Astrocyte (in vitro differentiated cells and primary cell): ENCODE results near the gene FUZ. TPM values are rescaled to one million over a fixed set of nuclear protein-coding genes. Genes with fewer than 3 reads are reported as not detected.

Experiments
- DNase-seq: peaks from one replicate; pipeline ENCODE4 v3.0.0-alpha.2; 2010; ENCODE audit warnings: low read depth
- FAIRE-seq: peaks from 2 replicates; lab custom pipeline; 2011; peaks lifted over from hg19 to GRCh38; lab: Jason Lieb, UNC
- H2AFZ ChIP-seq: 2 replicates; pipeline ENCODE4 v1.6.0; 2012; ENCODE audit warnings: low read depth, low read length, inconsistent platforms
- H3K27ac ChIP-seq: 2 replicates; pipeline ENCODE4 v1.5.1; 2011; ENCODE audit warnings: low read depth, low read length, inconsistent platforms
- H3K27me3 ChIP-seq: 2 replicates; pipeline ENCODE4 v1.6.0; 2011; ENCODE audit warnings: low read length, inconsistent platforms; ENCODE audit not compliant: insufficient read depth
- H3K36me3 ChIP-seq: 2 replicates; pipeline ENCODE4 v1.5.1; 2011; ENCODE audit warnings: low read length, inconsistent platforms; ENCODE audit not compliant: insufficient read depth
- H3K4me1 ChIP-seq: 2 replicates; pipeline ENCODE4 v1.5.1; 2011; ENCODE audit warnings: low read length, inconsistent platforms; ENCODE audit not compliant: insufficient read depth
- H3K4me2 ChIP-seq: 2 replicates; pipeline ENCODE4 v1.6.0; 2012; ENCODE audit warnings: low read length, inconsistent platforms
- H3K4me3 ChIP-seq: 2 replicates; pipeline ENCODE4 v1.5.1; 2011; ENCODE audit warnings: low read depth, mild to moderate bottlenecking, low read length, inconsistent platforms; ENCODE audit not compliant: insufficient read depth
- H3K79me2 ChIP-seq: 2 replicates; pipeline ENCODE4 v1.6.0; 2012; ENCODE audit warnings: mild to moderate bottlenecking, low read length, inconsistent platforms; ENCODE audit not compliant: insufficient read depth
- H3K9ac ChIP-seq: 2 replicates; pipeline ENCODE4 v1.6.0; 2012; ENCODE audit warnings: mild to moderate bottlenecking, low read length, inconsistent platforms
- H3K9me3 ChIP-seq: 2 replicates; pipeline ENCODE4 v1.5.1; 2012; ENCODE audit warnings: low read depth, mild to moderate bottlenecking, low read length, inconsistent platforms; ENCODE audit not compliant: insufficient read depth
- H4K20me1 ChIP-seq: 2 replicates; pipeline ENCODE4 v1.6.0; 2012; ENCODE audit warnings: low read length, inconsistent platforms; ENCODE audit not compliant: insufficient read depth
- H3K27ac Mint-ChIP-seq: one replicate; pipeline ENCODE4 v1.8.0; 2021; ENCODE audit warnings: mild to moderate bottlenecking, mixed read lengths; ENCODE audit not compliant: unreplicated experiment
- H3K27me3 Mint-ChIP-seq: one replicate; pipeline ENCODE4 v1.8.0; 2021; ENCODE audit warnings: low read depth, mixed read lengths; ENCODE audit not compliant: unreplicated experiment
- H3K36me3 Mint-ChIP-seq: one replicate; pipeline ENCODE4 v1.8.0; 2021; ENCODE audit warnings: low read depth, mixed read lengths; ENCODE audit not compliant: unreplicated experiment
- H3K4me1 Mint-ChIP-seq: one replicate; pipeline ENCODE4 v1.8.0; 2021; ENCODE audit warnings: low read depth, mixed read lengths; ENCODE audit not compliant: unreplicated experiment
- H3K4me3 Mint-ChIP-seq: one replicate; pipeline ENCODE4 v1.8.0; 2021; ENCODE audit warnings: mild to moderate bottlenecking, moderate library complexity, mixed read lengths; ENCODE audit not compliant: unreplicated experiment
- H3K9me3 Mint-ChIP-seq: one replicate; pipeline ENCODE4 v1.8.0; 2021; ENCODE audit warnings: mild to moderate bottlenecking, mixed read lengths; ENCODE audit not compliant: unreplicated experiment
- CTCF ChIP-seq: IDR thresholded peaks from 2 replicates; pipeline ENCODE4 v1.5.1; 2011; ENCODE audit warnings: low read depth, mild to moderate bottlenecking, inconsistent platforms, low read length, moderate library complexity; ENCODE audit not compliant: insufficient read depth
- EZH2 ChIP-seq: IDR thresholded peaks from 2 replicates; pipeline ENCODE4 v1.6.1; 2012; ENCODE audit warnings: mild to moderate bottlenecking, low read length, inconsistent platforms; ENCODE audit not compliant: insufficient read depth
- total RNA-seq: library from RNA; stranded (reverse); gene quantifications from 2 replicates; pipeline ENCODE4 v1.2.1, GENCODE V29; 2021

Gene FUZ
- total RNA-seq, 1 donor from 2014 or later: 9.8 TPM

- H3K36me3 ChIP-seq: peaks cover 9% of the 10 kb centered on the region
- Mint-ChIP-seq H3K4me3 (no peak overlapping the region), H3K27me3 (no peaks in the 10 kb centered on the region), H3K4me1 (peaks cover 4% of the 10 kb centered on the region), H3K36me3 (peaks cover 29% of the 10 kb centered on the region), H3K9me3 (no peaks in the 10 kb centered on the region), H3K27ac (no peak overlapping the region)
- H3K9ac ChIP-seq: peak overlapping the region; percentile 9
- H3K9me3 ChIP-seq: no peaks in the 10 kb centered on the region
- H3K27ac ChIP-seq: no peak overlapping the region
- H3K27me3 ChIP-seq: no peaks in the 10 kb centered on the region
- no peak overlapping the region for H2AFZ ChIP-seq
- FAIRE-seq: no peak
- peaks cover 28% of the 10 kb centered on the region for H4K20me1 ChIP-seq
- no peak for DNase-seq
- no peaks in the 10 kb centered on the region for H3K79me2 ChIP-seq
- H3K4me1 ChIP-seq: peaks cover 17% of the 10 kb centered on the region
- TF ChIP-seq CTCF (no peak), EZH2 (no peak)
- H3K4me2 ChIP-seq: no peak overlapping the region
- no peak overlapping the region for H3K4me3 ChIP-seq
Observed at GRCh38 chr19:49832556-49832955, 19.5 kb upstream of the FUZ start.

- no peaks in the 10 kb centered on the region for H3K4me1 Mint-ChIP-seq
- H3K36me3 Mint-ChIP-seq: peaks cover 28% of the 10 kb centered on the region
- Histone ChIP-seq H3K4me2 (no peak overlapping the region), H3K36me3 (peaks cover 7% of the 10 kb centered on the region), H2AFZ (no peak overlapping the region), H3K79me2 (peaks cover 6% of the 10 kb centered on the region), H3K4me1 (peaks cover 12% of the 10 kb centered on the region), H4K20me1 (peaks cover 31% of the 10 kb centered on the region), H3K27ac (no peak overlapping the region), H3K9ac (no peak overlapping the region), H3K9me3 (no peaks in the 10 kb centered on the region), H3K4me3 (no peak overlapping the region), H3K27me3 (no peaks in the 10 kb centered on the region)
- TF ChIP-seq EZH2 (no peak), CTCF (no peak)
- no peaks in the 10 kb centered on the region for H3K9me3 Mint-ChIP-seq
- no peak for DNase-seq
- H3K27ac Mint-ChIP-seq: no peak overlapping the region
- no peak for FAIRE-seq
- no peaks in the 10 kb centered on the region for H3K27me3 Mint-ChIP-seq
- H3K4me3 Mint-ChIP-seq: peak overlapping the region; percentile 45
Observed at GRCh38 chr19:49831592-49831991, 18.5 kb upstream of the FUZ start.

GRCh38 chr19:49830766-49831165 is 17.7 kb upstream of the FUZ start:
- H3K4me3 ChIP-seq: no peak overlapping the region
- H3K9me3 Mint-ChIP-seq: peaks cover 4% of the 10 kb centered on the region
- no peaks in the 10 kb centered on the region for H3K27me3 ChIP-seq
- H3K4me1 Mint-ChIP-seq: no peaks in the 10 kb centered on the region
- H2AFZ ChIP-seq: no peak overlapping the region
- H3K79me2 ChIP-seq: peaks cover 11% of the 10 kb centered on the region
- FAIRE-seq (no peak), DNase-seq (no peak)
- H3K27me3 Mint-ChIP-seq: no peaks in the 10 kb centered on the region
- no peaks in the 10 kb centered on the region for H3K9me3 ChIP-seq
- H3K27ac Mint-ChIP-seq: no peak overlapping the region
- H3K4me2 ChIP-seq: no peak overlapping the region
- peaks cover 7% of the 10 kb centered on the region for H3K36me3 ChIP-seq
- H3K27ac ChIP-seq: no peak overlapping the region
- no peak overlapping the region for H3K4me3 Mint-ChIP-seq
- H3K9ac ChIP-seq: no peak overlapping the region
- TF ChIP-seq EZH2: no peak
- no peak for TF ChIP-seq CTCF
- peaks cover 33% of the 10 kb centered on the region for H3K36me3 Mint-ChIP-seq
- peaks cover 12% of the 10 kb centered on the region for H3K4me1 ChIP-seq
- H4K20me1 ChIP-seq: peaks cover 37% of the 10 kb centered on the region
